ENCODE data around the gene ATP2A1. TPM values are rescaled to one million over a fixed set of nuclear protein-coding genes. Genes with fewer than 3 reads are reported as not detected.

ATP2A1 gene
- total RNA-seq, 1 experiment from 2014 or later = 2.9 TPM

GRCh38 chr16:28845761-28846079 is 32.6 kb upstream of the ATP2A1 start:
- peak; percentile 1; the same call in 1 of the 2 replicates for ATAC-seq
- DNase-seq (ENCODE audit: low read depth, low spot score) = no peak
- BruUV-seq (replicated peaks) = no TSS peak
- Histone ChIP-seq H3K9me3 (ENCODE audit: control insufficient read depth, insufficient read depth, low read depth, low read length) (no peaks in the 10 kb centered on the region), H3K27ac (ENCODE audit: low read length) (peak overlapping the region; percentile 87), H3K27me3 (ENCODE audit: control insufficient read depth, insufficient read depth, low read length) (no peaks in the 10 kb centered on the region), H3K4me3 (ENCODE audit: low read depth in 2 of 2, low read length in 2 of 2) (peak overlapping the region; percentile 94 to 97), H3K4me1 (ENCODE audit: control insufficient read depth, insufficient read depth, low read length) (peaks cover 6% of the 10 kb centered on the region; the same call in 1 of the 2 replicates), H3K36me3 (ENCODE audit: control insufficient read depth, insufficient read depth, low read length) (peaks cover 3% of the 10 kb centered on the region)
- ChIA-PET CTCF (interaction anchor here (0.7 to 1.1 kb wide), 2 partner anchors 46 to 100 kb away, joined by 3 read pairs; no protein-coding TSS in a partner anchor), POLR2A (interaction anchor here (0.5 kb wide), 1 partner anchor 73 kb away, joined by 3 read pairs; no protein-coding TSS in a partner anchor)
- intact Hi-C loops (cut with micrococcal nuclease; ENCODE audit: unreplicated experiment) (loop anchor here (10.0 kb wide), 1 partner anchor 99 kb away; no protein-coding TSS in a partner anchor), in situ Hi-C loops (cut with HindIII; ENCODE audit: low pct_unique_long_range_greater_than_20kb, low sequenced_read_pairs) (no loop called here)
- TF ChIP-seq SIN3A (IDR thresholded peaks at IDR 0.05; ENCODE audit: borderline replicate concordance, insufficient read depth, low read depth, low read length) = no peak
- TF ChIP-seq POLR2AphosphoS5 (IDR thresholded peaks at IDR 0.05; ENCODE audit: low read depth, low read length) = no peak
- TF ChIP-seq CTCF (IDR thresholded peaks at IDR 0.05) = no peak
- TF ChIP-seq, protein P1, sequence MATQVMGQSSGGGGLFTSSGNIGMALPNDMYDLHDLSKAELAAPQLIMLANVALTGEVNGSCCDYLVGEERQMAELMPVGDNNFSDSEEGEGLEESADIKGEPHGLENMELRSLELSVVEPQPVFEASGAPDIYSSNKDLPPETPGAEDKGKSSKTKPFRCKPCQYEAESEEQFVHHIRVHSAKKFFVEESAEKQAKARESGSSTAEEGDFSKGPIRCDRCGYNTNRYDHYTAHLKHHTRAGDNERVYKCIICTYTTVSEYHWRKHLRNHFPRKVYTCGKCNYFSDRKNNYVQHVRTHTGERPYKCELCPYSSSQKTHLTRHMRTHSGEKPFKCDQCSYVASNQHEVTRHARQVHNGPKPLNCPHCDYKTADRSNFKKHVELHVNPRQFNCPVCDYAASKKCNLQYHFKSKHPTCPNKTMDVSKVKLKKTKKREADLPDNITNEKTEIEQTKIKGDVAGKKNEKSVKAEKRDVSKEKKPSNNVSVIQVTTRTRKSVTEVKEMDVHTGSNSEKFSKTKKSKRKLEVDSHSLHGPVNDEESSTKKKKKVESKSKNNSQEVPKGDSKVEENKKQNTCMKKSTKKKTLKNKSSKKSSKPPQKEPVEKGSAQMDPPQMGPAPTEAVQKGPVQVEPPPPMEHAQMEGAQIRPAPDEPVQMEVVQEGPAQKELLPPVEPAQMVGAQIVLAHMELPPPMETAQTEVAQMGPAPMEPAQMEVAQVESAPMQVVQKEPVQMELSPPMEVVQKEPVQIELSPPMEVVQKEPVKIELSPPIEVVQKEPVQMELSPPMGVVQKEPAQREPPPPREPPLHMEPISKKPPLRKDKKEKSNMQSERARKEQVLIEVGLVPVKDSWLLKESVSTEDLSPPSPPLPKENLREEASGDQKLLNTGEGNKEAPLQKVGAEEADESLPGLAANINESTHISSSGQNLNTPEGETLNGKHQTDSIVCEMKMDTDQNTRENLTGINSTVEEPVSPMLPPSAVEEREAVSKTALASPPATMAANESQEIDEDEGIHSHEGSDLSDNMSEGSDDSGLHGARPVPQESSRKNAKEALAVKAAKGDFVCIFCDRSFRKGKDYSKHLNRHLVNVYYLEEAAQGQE (IDR thresholded peaks at IDR 0.05; ENCODE audit: insufficient read depth in 1 of 2, low read depth in 2 of 2, low read length in 1 of 2) = no peak
- TF ChIP-seq TCF7L2 (IDR thresholded peaks at IDR 0.05; ENCODE audit: low read depth, low read length) = no peak

DNA sequence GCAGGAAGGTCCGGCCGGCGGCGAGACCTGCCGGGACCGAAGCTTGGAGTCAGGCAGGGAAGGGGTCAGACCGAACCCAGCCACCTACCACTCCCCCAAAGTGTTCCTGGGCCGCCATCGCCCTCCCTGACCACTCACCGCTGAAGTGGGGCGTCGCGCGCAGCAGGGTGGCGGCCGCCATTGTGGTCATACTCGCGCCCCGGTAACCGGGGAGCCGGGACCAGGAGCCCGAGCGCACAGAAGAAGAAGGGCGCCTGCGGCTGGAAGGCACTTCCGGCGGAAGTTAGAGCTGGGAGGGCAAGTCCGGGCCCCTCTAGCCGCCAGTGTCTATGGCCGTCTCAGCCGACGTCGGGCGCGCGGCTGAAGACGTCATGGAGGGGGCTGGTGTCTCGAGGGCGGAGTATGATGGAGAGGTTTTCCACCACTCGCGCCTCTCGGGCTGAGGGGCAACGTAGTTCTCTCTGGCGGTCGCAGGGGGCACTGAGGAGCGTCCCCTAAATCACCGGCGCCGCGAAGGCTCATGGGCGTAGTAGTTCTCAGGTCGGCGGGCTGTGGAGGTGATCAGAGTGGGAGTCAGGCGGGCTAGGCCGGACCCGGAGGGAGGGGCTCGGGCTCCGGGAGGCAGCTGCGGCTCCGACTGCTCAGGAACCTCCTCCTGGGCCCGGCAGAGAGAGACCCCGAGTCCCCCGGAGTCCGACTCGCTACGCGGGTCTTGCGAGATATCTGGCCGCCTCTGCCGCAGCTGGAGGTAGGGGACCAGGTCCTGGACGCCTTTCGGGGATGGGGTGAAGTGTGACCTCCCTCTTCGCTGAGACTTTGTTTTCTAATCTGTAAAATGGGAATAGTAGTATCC is 32.0 kb upstream of the ATP2A1 start, which contains the start of gene TUFM:
TUFM (minus strand) TSS at position 269 of the 853 bp plus-strand sequence; CDS start at position 190, 79 bp downstream.
- ATAC-seq (peak; percentile 98), DNase-seq (ENCODE audit: low read depth, low spot score) (peak; percentile 79)
- H3K27me3 ChIP-seq (ENCODE audit: control insufficient read depth, insufficient read depth, low read length) = no peaks in the 10 kb centered on the region
- in situ Hi-C loops (cut with HindIII; ENCODE audit: low pct_unique_long_range_greater_than_20kb, low sequenced_read_pairs) = no loop called here
- no TSS peak for BruUV-seq (replicated peaks)
- ChIA-PET POLR2A (interaction anchor here (0.6 kb wide), 1 partner anchor 96 kb away, joined by 3 read pairs; no protein-coding TSS in a partner anchor), CTCF (interaction anchor here (0.7 to 1.1 kb wide), 2 partner anchors 45 to 99 kb away, joined by 3 read pairs; no protein-coding TSS in a partner anchor)
- peak within 1 kb of the TSS; percentile 94 to 97 for H3K4me3 ChIP-seq (ENCODE audit: low read depth in 2 of 2, low read length in 2 of 2)
- intact Hi-C loops (cut with micrococcal nuclease; ENCODE audit: unreplicated experiment) = loop anchor here (10.0 kb wide), 1 partner anchor 98 kb away; no protein-coding TSS in a partner anchor
- H3K9me3 ChIP-seq (ENCODE audit: control insufficient read depth, insufficient read depth, low read depth, low read length) = no peaks in the 10 kb centered on the region
- peak within 1 kb of the TSS; percentile 87 for H3K27ac ChIP-seq (ENCODE audit: low read length)
- H3K4me1 ChIP-seq (ENCODE audit: control insufficient read depth, insufficient read depth, low read length) = peaks cover 6% of the 10 kb centered on the region; the same call in 1 of the 2 replicates
- no peak for TF ChIP-seq TCF7L2 (IDR thresholded peaks at IDR 0.05; ENCODE audit: low read depth, low read length)
- TF ChIP-seq, protein P1 (IDR thresholded peaks at IDR 0.05; ENCODE audit: insufficient read depth in 1 of 2, low read depth in 2 of 2, low read length in 1 of 2) = 0 out of 4 replicates have a peak, but pooled peaks of 1 of the 2 experiments have one; percentile 25
- TF ChIP-seq CTCF (IDR thresholded peaks at IDR 0.05) = peak; percentile 88; the same call in 1 of the 2 replicates
- TF ChIP-seq POLR2AphosphoS5 (IDR thresholded peaks at IDR 0.05; ENCODE audit: low read depth, low read length) = peak; percentile 89
- peak; percentile 88; the same call in 1 of the 2 replicates for TF ChIP-seq SIN3A (IDR thresholded peaks at IDR 0.05; ENCODE audit: borderline replicate concordance, insufficient read depth, low read depth, low read length)
- peaks cover 3% of the 10 kb centered on the region for H3K36me3 ChIP-seq (ENCODE audit: control insufficient read depth, insufficient read depth, low read length)

All from Panc1 (cell line).